ENCODE data around the gene KL.

- no peak for TF ChIP-seq POLR2A (IDR thresholded peaks at IDR 0.05)
- TF ChIP-seq CTCF (IDR thresholded peaks at IDR 0.05) = no peak
- TF ChIP-seq EP300 (IDR thresholded peaks at IDR 0.05) = no peak
These were observed 4.3 kb upstream of the KL start for GRCh38 chr13:33011828-33012470.
